OCI-LY7 (cell line): Measurements from ENCODE around the gene ANKRD11.

Experiments used
- CTCF ChIP-seq: fragments of 200-600 bp; sonication (generic); conservative IDR thresholded peaks from 2 replicates; pipeline ENCODE4 v1.5.1; 2014; ENCODE audit warnings: mild to moderate bottlenecking, antibody characterized with exemption, low read length, moderate library complexity, mixed read lengths
- EZH2phosphoT487 ChIP-seq: fragments of 200-600 bp; sonication (generic); IDR thresholded peaks from 2 replicates; pipeline ENCODE4 v1.6.1; 2018; ENCODE audit warnings: low read depth, borderline replicate concordance, mild to moderate bottlenecking, mixed run types, antibody characterized with exemption, low read length, moderate library complexity, mixed read lengths

- TF ChIP-seq CTCF (no peak), EZH2phosphoT487 (no peak)
Measured at GRCh38 chr16:89293276-89294143, 196.9 kb downstream of the ANKRD11 start.
